Keratinocyte (primary cell): ENCODE data around the gene NTN1. TPM values are rescaled to one million over a fixed set of nuclear protein-coding genes. Genes with fewer than 3 reads are reported as not detected.

Experiments
- DNase-seq: peaks from one replicate; pipeline ENCODE4 v3.0.0-alpha.2; 2011; ENCODE audit warnings: low read depth, missing footprints, low spot score
- FAIRE-seq: peaks from 2 replicates; lab custom pipeline; 2011; peaks lifted over from hg19 to GRCh38; lab: Jason Lieb, UNC
- H2AFZ ChIP-seq: 2 replicates; pipeline ENCODE4 v1.6.0; 2012; ENCODE audit warnings: low read length, control low read depth, inconsistent platforms; ENCODE audit not compliant: control insufficient read depth
- H3K27ac ChIP-seq: 2 replicates; pipeline ENCODE4 v1.5.1; 2011; ENCODE audit warnings: low read length; ENCODE audit not compliant: control insufficient read depth, insufficient read depth
- H3K27me3 ChIP-seq: 3 replicates; pipeline ENCODE4 v1.6.0; 2011; ENCODE audit warnings: low read length; ENCODE audit not compliant: control insufficient read depth, insufficient read depth; ENCODE audit errors: extremely low read depth
- H3K36me3 ChIP-seq, 2 experiments: 2 replicates in 1 of 2; 3 replicates in 1 of 2; pipeline ENCODE4 v1.5.1; 2011; ENCODE audit warnings: low read length in 2 of 2, mild to moderate bottlenecking in 1 of 2; ENCODE audit not compliant: control insufficient read depth in 2 of 2, insufficient read depth in 2 of 2; ENCODE audit errors: extremely low read depth in 1 of 2
- H3K4me1 ChIP-seq: 3 replicates; pipeline ENCODE4 v1.5.1; 2011; ENCODE audit warnings: low read length; ENCODE audit not compliant: control insufficient read depth, insufficient read depth; ENCODE audit errors: extremely low read depth
- H3K4me2 ChIP-seq: 3 replicates; pipeline ENCODE4 v1.6.0; 2011; ENCODE audit warnings: low read depth, low read length; ENCODE audit not compliant: control insufficient read depth, insufficient read depth; ENCODE audit errors: extremely low read depth
- H3K4me3 ChIP-seq, 3 experiments: fragments of 200-600 bp in 1 of 3; sonication (generic) in 1 of 3; 2 replicates in 2 of 3; 3 replicates in 1 of 3; pipeline ENCODE4 v1.5.1; 2011 to 2016; ENCODE audit warnings: low read length in 3 of 3, mild to moderate bottlenecking in 3 of 3, control low read depth in 2 of 3, inconsistent platforms in 1 of 3, low read depth in 1 of 3, mixed read lengths in 1 of 3, mixed run types in 1 of 3, moderate library complexity in 1 of 3; ENCODE audit not compliant: control insufficient read depth in 2 of 3, insufficient read depth in 2 of 3; ENCODE audit errors: extremely low read depth in 1 of 3
- H3K79me2 ChIP-seq: 2 replicates; pipeline ENCODE4 v1.6.0; 2012; ENCODE audit warnings: low read length; ENCODE audit not compliant: control insufficient read depth, insufficient read depth
- H3K9ac ChIP-seq: 3 replicates; pipeline ENCODE4 v1.6.0; 2011; ENCODE audit warnings: low read length; ENCODE audit not compliant: control insufficient read depth, insufficient read depth; ENCODE audit errors: extremely low read depth
- H3K9me1 ChIP-seq: 3 replicates; pipeline ENCODE4 v1.6.0; 2011; ENCODE audit warnings: low read length; ENCODE audit not compliant: control insufficient read depth, insufficient read depth; ENCODE audit errors: extremely low read depth
- H3K9me3 ChIP-seq: 2 replicates; pipeline ENCODE4 v1.5.1; 2012; ENCODE audit warnings: low read depth, low read length; ENCODE audit not compliant: control insufficient read depth
- H4K20me1 ChIP-seq: 3 replicates; pipeline ENCODE4 v1.6.0; 2011; ENCODE audit warnings: low read length; ENCODE audit not compliant: control insufficient read depth, insufficient read depth; ENCODE audit errors: extremely low read depth
- CTCF ChIP-seq, 3 experiments: IDR thresholded peaks in 1 of 3; conservative IDR thresholded peaks in 1 of 3; optimal IDR thresholded peaks in 1 of 3; 2 replicates in 2 of 3; 3 replicates in 1 of 3; pipeline versions ENCODE3 to v1.5.1; 2011; ENCODE audit warnings: low read length in 3 of 3, mild to moderate bottlenecking in 3 of 3, moderate library complexity in 2 of 3, control low read depth in 1 of 3, inconsistent platforms in 1 of 3; ENCODE audit not compliant: insufficient read depth in 2 of 3; ENCODE audit errors: extremely low read depth in 1 of 3
- EZH2 ChIP-seq: IDR thresholded peaks from one replicate; pipeline ENCODE4 v1.6.1; 2012; ENCODE audit warnings: inconsistent platforms, mild to moderate bottlenecking, low read length, moderate library complexity
- dilution Hi-C: fragments of 300-500 bp; cut with MboI; formaldehyde crosslinking; loops from one replicate; pipeline ENCODE4 v1.7.0; 2020; ENCODE audit warnings: low sequenced_read_pairs; ENCODE audit not compliant: extremely low pct_ligation_motif_present
- polyA plus RNA-seq, 5 experiments: library from polyadenylated mRNA; depleted of rRNA in 3 of 5; stranded (reverse) in 3 of 5; stranded (forward) in 1 of 5; unstranded in 1 of 5; fragments of >200 nt; gene quantifications; 1 replicate in 1 of 5; 2 replicates in 3 of 5; 3 replicates in 1 of 5; pipeline versions ENCODE4 v1.2.1 to v1.2.3, GENCODE V29; 2011 to 2012; ENCODE audit warnings: missing spikeins in 2 of 5, low read depth in 1 of 5, low replicate concordance in 1 of 5

NTN1 gene
- polyA plus RNA-seq, 1 donor (not counting 4 experiments of a cell fraction or from before 2014, with no cell fraction given) = 0.10 TPM

GRCh38 chr17:9258115-9259015 lies 237.1 kb downstream of the NTN1 start:
- no peak for FAIRE-seq
- dilution Hi-C loops = no loop called here
- no peak for DNase-seq

GRCh38 chr17:9259419-9259818 lies 238.1 kb downstream of the NTN1 start:
- no peaks in the 10 kb centered on the region for H4K20me1 ChIP-seq
- H3K9me1 ChIP-seq = no peaks in the 10 kb centered on the region
- dilution Hi-C loops = no loop called here
- no peaks in the 10 kb centered on the region for H3K9me3 ChIP-seq
- DNase-seq (no peak), FAIRE-seq (no peak)
- no peak overlapping the region for H2AFZ ChIP-seq
- H3K4me3 ChIP-seq = no peak overlapping the region
- no peak for TF ChIP-seq EZH2
- H3K36me3 ChIP-seq = no peaks in the 10 kb centered on the region
- H3K4me2 ChIP-seq = no peak overlapping the region
- no peak overlapping the region for H3K9ac ChIP-seq
- H3K27me3 ChIP-seq = no peaks in the 10 kb centered on the region
- no peak overlapping the region for H3K27ac ChIP-seq
- no peaks in the 10 kb centered on the region for H3K79me2 ChIP-seq
- H3K4me1 ChIP-seq = no peaks in the 10 kb centered on the region

More at GRCh38 chr17:9258115-9259015, 237.1 kb downstream of the NTN1 start:
- Histone ChIP-seq H3K9me3 (no peaks in the 10 kb centered on the region), H3K27me3 (no peaks in the 10 kb centered on the region), H3K36me3 (no peaks in the 10 kb centered on the region), H3K79me2 (no peaks in the 10 kb centered on the region), H3K4me2 (no peak overlapping the region), H3K9ac (no peak overlapping the region), H3K4me1 (no peaks in the 10 kb centered on the region), H2AFZ (no peak overlapping the region), H3K4me3 (no peak overlapping the region), H3K27ac (no peak overlapping the region), H4K20me1 (no peaks in the 10 kb centered on the region), H3K9me1 (no peaks in the 10 kb centered on the region)
- TF ChIP-seq EZH2 = no peak
- no peak for TF ChIP-seq CTCF (optimal IDR thresholded peaks at IDR 0.05 in 1 of 3, IDR thresholded peaks at IDR 0.05 in 1 of 3, conservative IDR thresholded peaks at IDR 0.05 in 1 of 3; ENCODE audit: extremely low read depth in 1 of 3, insufficient read depth in 2 of 3, low read length in 3 of 3)
